CD4-positive, alpha-beta T cell treated with Interleukin-12 subunit alpha and Interleukin-12 subunit beta, for 1 hour (primary cell): ENCODE data around the gene WAC.

Experiments used
- DNase-seq: peaks from one replicate; pipeline ENCODE4 v3.0.0-alpha.2; 2020

WAC gene

GRCh38 chr10:28533571-28534304 is 820 bp downstream of the WAC start:
- peak; percentile 65 for DNase-seq

DNA sequence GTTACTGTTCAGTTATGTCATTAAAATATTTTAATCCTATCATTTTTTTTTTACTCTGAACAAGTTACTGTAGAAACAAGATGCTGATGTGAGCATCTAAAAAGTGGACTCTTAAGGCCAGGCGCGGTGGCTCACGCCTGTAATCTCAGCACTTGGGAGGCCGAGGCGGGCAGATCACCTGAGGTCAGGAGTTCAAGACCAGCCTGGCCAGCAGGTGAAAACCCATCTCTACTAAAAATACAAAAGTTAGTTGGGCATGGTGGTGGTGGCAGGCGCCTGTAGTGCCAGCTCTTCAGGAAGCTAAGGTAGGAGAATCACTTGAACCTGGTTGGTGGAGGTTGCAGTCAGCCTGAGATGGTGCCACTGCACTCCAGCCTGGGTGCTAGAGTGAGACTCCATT is 2.9 kb downstream of the WAC start:
- DNase-seq, result no peak

GRCh38 chr10:28538595-28538994 is 5.7 kb downstream of the WAC start:
- DNase-seq, result no peak

DNA sequence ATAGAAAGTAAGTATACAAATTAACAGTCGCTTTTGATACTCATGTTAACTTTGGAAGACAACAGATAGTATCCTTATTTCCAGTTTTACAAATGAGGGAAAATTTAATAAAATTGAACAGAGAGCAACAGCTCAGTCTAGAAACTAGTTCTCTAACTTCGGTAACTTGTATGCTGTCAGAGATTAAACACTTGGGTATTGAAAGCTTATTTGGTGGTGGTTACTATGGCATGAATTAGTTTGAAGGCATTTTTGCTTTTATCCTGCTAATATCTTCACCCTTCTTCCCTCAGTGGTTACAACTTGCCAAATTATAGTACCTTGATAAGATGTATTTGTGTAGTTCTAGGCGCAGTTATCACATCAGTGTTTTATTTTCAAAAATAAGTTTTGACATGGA is 7.2 kb downstream of the WAC start:
- no peak for DNase-seq

- no peak for DNase-seq
Measured at GRCh38 chr10:28541717-28542365, 8.9 kb downstream of the WAC start.

DNA sequence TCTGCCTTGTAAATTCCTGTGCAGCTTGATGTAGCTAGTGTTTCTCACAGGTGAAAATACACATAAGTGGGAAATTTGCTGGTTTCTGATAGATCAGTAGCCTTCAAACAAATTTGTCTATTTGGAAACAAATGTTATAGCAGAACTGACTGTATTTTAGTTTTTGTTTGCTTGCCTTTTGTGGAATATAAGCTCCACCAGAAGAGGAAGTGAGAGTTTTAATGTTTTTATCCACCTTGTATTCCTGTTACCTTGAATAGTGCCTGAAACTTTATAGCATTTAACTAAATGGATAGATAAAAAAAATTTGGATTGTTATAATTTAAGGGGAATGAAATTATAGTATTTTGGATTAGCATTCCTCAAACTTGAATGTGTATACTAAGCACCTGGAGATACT is 9.8 kb downstream of the WAC start:
- no peak for DNase-seq

GRCh38 chr10:28544058-28544457 is 11.1 kb downstream of the WAC start:
- no peak for DNase-seq

- DNase-seq, result peak; percentile 23
Measured at GRCh38 chr10:28545967-28546644, 13.2 kb downstream of the WAC start.

- no peak for DNase-seq
Measured at GRCh38 chr10:28548781-28549498, 16.0 kb downstream of the WAC start.

DNA sequence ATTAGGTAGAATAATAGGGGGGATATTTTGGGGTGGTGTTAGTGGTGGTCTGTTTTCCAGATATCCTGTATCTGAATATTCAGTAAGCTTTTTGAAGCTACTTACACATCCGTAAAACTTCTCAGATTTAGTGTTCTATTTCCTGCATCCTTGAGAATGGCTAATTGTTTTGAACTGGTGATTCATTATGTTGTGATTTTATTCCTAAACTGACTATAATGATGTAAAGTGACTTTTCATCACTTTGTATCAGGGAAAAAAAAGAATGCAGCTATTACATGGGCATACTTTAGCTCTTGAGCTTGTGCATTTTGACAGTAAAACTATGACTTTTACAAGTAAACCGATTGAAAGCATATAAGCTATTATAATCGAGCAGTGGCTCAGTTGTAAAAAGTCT is 18.2 kb downstream of the WAC start:
- no peak for DNase-seq

- no peak for DNase-seq
Measured at GRCh38 chr10:28552775-28553174, 19.9 kb downstream of the WAC start.

DNA sequence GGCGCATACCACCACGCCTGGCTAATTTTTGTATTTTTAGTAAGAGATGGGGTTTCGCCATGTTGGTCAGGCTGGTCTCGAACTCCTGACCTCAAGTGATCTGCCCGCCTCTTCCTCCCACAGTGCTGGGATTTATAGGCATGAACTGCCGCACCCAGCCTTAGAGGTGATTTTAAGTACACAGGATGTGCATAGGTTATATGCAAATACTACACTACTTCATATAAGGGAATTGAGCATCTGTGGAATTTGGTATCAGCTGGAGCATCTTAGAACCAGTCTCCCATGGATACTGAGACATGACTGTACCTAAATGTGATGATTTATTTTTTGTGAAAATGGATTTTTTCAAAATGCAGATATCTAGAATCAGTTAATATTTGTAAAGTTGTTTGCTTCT is 21.1 kb downstream of the WAC start:
- no peak for DNase-seq

DNA sequence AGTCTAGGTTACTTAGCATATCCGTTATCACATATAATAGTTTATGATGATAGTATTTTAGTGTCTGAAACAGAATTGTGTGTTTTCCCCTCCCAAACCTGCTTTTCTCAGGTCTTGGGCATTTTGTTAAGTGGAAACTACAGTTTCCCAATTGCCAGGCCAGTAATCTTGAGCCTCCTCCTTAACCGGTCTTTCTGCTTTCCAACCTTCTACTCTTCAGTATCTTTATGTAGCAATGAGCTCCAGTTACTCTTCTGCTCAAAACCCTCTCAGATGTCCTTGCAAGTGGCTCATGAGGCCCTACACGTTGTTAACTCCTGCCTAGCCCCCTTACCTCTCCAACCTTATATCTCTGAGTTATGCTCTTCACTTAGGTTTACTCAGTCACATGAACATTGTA is 22.0 kb downstream of the WAC start:
- no peak for DNase-seq

DNA sequence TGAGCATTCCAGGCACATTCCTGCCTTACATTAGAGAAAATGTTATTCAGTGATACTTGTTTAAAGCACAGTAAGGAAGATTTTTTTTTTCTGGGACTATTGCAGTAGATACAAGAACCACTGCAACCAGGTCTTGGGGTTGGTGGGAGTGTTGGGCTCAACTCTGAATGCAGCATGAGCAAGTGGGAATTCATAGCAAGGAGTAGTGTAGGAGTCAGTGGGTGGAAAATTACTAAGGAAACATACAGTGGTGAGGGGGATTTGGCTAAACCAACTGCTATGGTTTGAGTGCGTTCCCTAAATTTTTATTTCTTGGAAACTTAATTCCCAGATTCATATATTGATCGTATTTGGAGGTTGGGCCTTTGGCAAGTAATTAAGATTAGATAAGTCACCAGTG is 22.4 kb downstream of the WAC start:
- DNase-seq, result no peak

DNA sequence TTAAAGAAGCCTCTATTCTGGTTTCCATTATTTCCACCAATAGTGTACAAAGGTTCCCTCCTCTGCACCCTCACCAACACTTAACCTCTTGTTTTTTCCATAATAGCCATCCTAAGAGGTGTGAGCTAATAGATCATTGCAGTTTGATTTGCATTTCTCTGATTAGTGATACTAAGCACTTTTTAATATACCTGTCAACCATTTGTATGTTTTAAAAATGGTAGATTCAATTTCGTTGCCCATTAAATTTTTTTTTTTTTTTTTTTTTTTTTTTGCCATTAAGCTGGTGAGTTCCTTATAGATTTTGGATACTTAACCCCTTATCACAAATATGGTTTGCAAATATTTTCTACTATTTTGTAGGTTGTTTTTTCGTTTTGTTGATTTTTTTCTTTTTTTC is 23.2 kb downstream of the WAC start:
- DNase-seq, result no peak

DNA sequence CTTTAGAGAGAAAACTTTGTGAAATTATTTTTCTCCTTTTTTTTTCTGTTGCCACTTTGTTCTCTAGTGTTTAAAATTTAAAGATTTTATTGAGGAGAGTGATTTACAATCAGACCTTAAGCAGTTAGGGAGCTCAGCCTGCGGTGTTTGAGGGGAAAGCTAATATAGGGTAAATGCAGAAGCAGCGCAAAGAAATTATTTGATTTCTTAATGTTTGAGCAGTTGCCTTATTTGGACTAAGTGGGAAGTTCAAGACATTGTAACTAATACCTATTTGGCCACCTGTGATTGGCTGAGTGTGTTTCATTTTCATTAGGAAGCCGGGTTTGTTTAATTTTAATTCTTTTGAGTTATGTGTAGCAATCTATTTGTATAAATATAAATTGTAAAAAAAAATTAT is 25.3 kb downstream of the WAC start:
- no peak for DNase-seq

- DNase-seq, result no peak
Measured at GRCh38 chr10:28558923-28559508, 26.1 kb downstream of the WAC start.

GRCh38 chr10:28559618-28560017 is 26.7 kb downstream of the WAC start:
- DNase-seq, result no peak

DNA sequence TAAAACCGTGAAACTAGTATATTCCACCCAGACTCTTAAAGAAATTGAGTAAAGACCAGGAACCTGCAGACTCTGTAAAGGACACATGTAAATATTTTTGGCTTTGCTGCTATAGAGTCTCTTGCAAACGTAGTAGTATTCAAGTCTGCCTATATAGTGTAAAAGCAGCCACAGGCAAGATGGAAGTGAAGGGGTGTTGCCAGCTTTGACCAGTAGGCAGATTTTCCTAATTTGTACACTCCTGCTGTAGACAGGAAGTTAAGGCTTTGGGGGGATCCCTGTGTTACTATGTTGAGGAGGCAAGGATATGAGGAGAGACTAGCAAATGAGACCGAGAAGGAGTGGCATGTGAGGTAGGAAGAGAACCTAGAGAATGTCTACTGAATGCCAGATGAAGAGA is 27.7 kb downstream of the WAC start:
- no peak for DNase-seq

GRCh38 chr10:28561531-28561930 is 28.6 kb downstream of the WAC start:
- DNase-seq, result no peak

DNA sequence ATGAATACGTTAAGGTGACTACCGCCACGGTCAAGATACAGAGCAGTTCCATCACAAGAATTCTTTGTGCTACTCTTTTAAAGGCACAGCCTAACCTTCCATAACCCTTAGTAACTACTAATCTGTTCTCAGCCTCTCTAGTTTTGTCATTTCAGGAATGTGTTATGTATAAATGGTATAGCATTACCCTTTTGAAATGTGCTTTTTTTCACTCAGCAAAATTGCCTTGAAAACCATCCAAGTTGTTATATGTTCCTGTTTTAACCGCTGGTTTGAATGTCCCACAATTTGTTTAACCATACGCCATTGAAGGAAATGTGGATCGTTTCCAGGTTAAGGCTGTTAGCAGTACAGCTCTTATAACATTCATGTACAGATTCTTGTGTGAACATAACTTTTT is 32.0 kb downstream of the WAC start:
- no peak for DNase-seq

DNA sequence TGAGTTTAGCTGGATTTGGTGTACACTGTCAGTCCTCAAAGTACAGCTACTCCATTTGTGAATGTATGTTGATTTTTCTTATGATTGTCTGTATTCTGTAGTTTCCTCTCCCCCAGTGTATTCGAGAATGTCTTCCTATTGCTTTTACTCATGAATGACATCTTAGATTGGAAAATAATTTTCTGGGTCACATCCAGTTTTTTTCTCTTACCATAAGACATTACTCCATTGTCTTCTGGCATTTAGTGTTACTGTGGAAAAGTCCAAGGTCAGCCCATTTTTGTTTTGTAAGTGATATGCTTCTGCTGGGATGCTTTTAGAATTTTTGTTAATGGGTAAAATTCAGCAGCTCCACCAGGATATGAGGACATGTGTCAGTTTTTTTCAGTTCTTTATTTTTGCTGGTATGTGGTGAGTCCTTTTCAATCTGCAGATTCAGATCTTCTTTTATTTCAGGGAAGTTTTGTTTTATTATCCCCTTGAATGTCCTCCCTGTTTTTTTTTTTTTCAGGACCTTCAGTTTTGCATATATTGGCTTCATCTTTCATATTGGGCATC is 33.6 kb downstream of the WAC start:
- DNase-seq, result no peak
